ENCODE measurements around the gene GCAT. TPM values are rescaled to one million over a fixed set of nuclear protein-coding genes. Genes with fewer than 3 reads are reported as not detected.

GCAT gene
- total and polyA plus RNA-seq, 4 donors, result 20.7 to 32.6 (median 29.8) TPM

DNA sequence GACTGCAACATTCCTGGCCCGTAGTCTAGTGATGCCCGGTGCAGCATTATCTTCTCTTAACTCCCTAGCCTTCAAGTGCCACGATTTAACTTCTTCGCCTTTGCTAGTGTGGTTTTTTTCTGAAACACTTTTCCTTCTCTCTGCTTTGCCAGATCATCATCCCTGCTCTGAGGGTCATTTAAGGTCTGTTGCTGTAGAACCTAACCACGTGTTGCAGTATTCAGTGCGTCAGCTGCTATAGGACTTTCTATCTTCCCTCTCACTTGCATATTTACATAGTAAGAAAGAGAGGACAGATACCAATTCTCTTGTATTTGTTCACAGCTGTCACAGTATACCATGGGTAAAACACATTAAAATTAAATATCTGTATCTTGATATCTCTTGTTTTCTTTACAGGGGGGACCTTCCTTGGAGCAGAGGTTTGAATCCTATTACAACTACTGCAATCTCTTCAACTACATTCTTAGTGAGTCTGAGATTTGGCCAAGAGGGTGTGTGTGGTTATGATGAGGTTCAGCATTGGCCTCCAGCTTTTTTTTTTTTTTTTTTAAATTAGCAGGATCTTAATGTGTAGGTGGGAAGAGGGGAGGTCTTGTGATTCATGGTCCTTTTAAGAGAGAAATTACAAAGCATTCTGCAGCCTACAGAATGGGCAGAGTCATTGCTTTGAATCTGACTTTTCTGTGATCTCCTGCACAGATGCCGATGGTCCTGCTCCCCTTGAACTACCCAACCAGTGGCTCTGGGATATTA, 55.0 kb downstream of the GCAT start:
- Histone ChIP-seq H3K27me3 (ENCODE audit: control insufficient read depth in 4 of 4, insufficient read depth in 4 of 4, low read length in 3 of 4) (no peaks in the 10 kb centered on the region), H3K4me3 (ENCODE audit: low read depth in 1 of 3, low read length in 3 of 3) (no peak overlapping the region), H3K27ac (ENCODE audit: low read depth in 1 of 2, low read length in 2 of 2) (no peak overlapping the region), H3K9ac (ENCODE audit: low read depth in 1 of 2, low read length in 2 of 2) (no peak overlapping the region), H3K9me3 (ENCODE audit: control insufficient read depth in 4 of 4, low read length in 3 of 4) (no peaks in the 10 kb centered on the region), H3K4me1 (ENCODE audit: control insufficient read depth in 4 of 4, insufficient read depth in 4 of 4, low read length in 3 of 4) (peaks cover 7 to 45% (median 41%) of the 10 kb centered on the region in 4 donors), H3K36me3 (ENCODE audit: control insufficient read depth in 4 of 4, insufficient read depth in 3 of 4, low read depth in 1 of 4, low read length in 3 of 4) (peaks cover 6 to 57% (median 36%) of the 10 kb centered on the region in 4 donors)
- WGBS, result 58% methylated on average over 7 of the region's 7 CpGs
- no peak for DNase-seq (ENCODE audit: low spot score)
- TF ChIP-seq, protein P1, sequence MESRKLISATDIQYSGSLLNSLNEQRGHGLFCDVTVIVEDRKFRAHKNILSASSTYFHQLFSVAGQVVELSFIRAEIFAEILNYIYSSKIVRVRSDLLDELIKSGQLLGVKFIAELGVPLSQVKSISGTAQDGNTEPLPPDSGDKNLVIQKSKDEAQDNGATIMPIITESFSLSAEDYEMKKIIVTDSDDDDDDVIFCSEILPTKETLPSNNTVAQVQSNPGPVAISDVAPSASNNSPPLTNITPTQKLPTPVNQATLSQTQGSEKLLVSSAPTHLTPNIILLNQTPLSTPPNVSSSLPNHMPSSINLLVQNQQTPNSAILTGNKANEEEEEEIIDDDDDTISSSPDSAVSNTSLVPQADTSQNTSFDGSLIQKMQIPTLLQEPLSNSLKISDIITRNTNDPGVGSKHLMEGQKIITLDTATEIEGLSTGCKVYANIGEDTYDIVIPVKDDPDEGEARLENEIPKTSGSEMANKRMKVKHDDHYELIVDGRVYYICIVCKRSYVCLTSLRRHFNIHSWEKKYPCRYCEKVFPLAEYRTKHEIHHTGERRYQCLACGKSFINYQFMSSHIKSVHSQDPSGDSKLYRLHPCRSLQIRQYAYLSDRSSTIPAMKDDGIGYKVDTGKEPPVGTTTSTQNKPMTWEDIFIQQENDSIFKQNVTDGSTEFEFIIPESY (IDR thresholded peaks at IDR 0.05), result no peak
- peak in 1 of 2 donors; percentile 9 for TF ChIP-seq HNF4A (conservative IDR thresholded peaks at IDR 0.05)
- TF ChIP-seq SP1 (IDR thresholded peaks at IDR 0.05), result no peak
- TF ChIP-seq, protein P2, sequence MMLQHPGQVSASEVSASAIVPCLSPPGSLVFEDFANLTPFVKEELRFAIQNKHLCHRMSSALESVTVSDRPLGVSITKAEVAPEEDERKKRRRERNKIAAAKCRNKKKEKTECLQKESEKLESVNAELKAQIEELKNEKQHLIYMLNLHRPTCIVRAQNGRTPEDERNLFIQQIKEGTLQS (IDR thresholded peaks at IDR 0.05), result no peak
- TF ChIP-seq EGR1 (IDR thresholded peaks at IDR 0.05; ENCODE audit: low read depth in 2 of 2), result no peak
- no peak for TF ChIP-seq JUND (IDR thresholded peaks at IDR 0.05)
- TF ChIP-seq RXRA (IDR thresholded peaks at IDR 0.05), result peak; percentile 16 to 24

DNA sequence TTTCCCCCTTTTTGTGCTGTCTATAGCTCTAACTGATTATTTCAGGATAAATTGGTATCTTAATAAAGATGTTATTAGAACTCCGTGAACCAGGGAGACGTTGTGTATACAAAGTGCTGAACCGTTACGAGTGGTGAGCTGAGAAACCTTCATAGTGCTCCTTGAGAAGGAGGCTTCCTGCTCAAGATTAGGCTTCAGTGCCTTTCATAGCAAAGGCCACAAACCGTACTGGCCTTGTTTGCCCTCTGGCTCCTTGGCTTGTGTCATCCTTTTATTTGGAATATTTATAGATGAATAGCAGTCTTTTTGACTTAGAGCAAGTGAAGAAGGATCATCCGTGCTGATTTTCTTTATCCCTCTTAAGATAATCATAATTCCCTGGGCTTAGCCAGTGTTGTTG, 57.8 kb downstream of the GCAT start:
- H3K27me3 ChIP-seq (ENCODE audit: control insufficient read depth in 4 of 4, insufficient read depth in 4 of 4, low read length in 3 of 4), result no peaks in the 10 kb centered on the region

More for the DNA sequence above, 57.8 kb downstream of the GCAT start:
- Histone ChIP-seq H3K9me3 (ENCODE audit: control insufficient read depth in 4 of 4, low read length in 3 of 4) (no peaks in the 10 kb centered on the region), H3K4me1 (ENCODE audit: control insufficient read depth in 4 of 4, insufficient read depth in 4 of 4, low read length in 3 of 4) (peaks cover 7 to 37% (median 37%) of the 10 kb centered on the region in 4 donors), H3K27ac (ENCODE audit: low read depth in 1 of 2, low read length in 2 of 2) (no peak overlapping the region), H3K9ac (ENCODE audit: low read depth in 1 of 2, low read length in 2 of 2) (no peak overlapping the region), H3K36me3 (ENCODE audit: control insufficient read depth in 4 of 4, insufficient read depth in 3 of 4, low read depth in 1 of 4, low read length in 3 of 4) (peaks cover 10 to 56% (median 39%) of the 10 kb centered on the region in 4 donors), H3K4me3 (ENCODE audit: low read depth in 1 of 3, low read length in 3 of 3) (no peak overlapping the region)
- no peak for DNase-seq (ENCODE audit: low spot score)
- TF ChIP-seq HNF4A (conservative IDR thresholded peaks at IDR 0.05) (no peak), SP1 (IDR thresholded peaks at IDR 0.05) (no peak), NR2F2 (IDR thresholded peaks at IDR 0.05) (no peak), YY1 (IDR thresholded peaks at IDR 0.05) (no peak), FOXA1 (IDR thresholded peaks at IDR 0.05) (no peak), HNF4G (IDR thresholded peaks at IDR 0.05) (no peak), EGR1 (IDR thresholded peaks at IDR 0.05; ENCODE audit: low read depth in 2 of 2) (no peak)
- TF ChIP-seq, protein P3, sequence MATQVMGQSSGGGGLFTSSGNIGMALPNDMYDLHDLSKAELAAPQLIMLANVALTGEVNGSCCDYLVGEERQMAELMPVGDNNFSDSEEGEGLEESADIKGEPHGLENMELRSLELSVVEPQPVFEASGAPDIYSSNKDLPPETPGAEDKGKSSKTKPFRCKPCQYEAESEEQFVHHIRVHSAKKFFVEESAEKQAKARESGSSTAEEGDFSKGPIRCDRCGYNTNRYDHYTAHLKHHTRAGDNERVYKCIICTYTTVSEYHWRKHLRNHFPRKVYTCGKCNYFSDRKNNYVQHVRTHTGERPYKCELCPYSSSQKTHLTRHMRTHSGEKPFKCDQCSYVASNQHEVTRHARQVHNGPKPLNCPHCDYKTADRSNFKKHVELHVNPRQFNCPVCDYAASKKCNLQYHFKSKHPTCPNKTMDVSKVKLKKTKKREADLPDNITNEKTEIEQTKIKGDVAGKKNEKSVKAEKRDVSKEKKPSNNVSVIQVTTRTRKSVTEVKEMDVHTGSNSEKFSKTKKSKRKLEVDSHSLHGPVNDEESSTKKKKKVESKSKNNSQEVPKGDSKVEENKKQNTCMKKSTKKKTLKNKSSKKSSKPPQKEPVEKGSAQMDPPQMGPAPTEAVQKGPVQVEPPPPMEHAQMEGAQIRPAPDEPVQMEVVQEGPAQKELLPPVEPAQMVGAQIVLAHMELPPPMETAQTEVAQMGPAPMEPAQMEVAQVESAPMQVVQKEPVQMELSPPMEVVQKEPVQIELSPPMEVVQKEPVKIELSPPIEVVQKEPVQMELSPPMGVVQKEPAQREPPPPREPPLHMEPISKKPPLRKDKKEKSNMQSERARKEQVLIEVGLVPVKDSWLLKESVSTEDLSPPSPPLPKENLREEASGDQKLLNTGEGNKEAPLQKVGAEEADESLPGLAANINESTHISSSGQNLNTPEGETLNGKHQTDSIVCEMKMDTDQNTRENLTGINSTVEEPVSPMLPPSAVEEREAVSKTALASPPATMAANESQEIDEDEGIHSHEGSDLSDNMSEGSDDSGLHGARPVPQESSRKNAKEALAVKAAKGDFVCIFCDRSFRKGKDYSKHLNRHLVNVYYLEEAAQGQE (IDR thresholded peaks at IDR 0.05), result no peak
- TF ChIP-seq, protein P1 (IDR thresholded peaks at IDR 0.05), result no peak
- TF ChIP-seq, protein P4, sequence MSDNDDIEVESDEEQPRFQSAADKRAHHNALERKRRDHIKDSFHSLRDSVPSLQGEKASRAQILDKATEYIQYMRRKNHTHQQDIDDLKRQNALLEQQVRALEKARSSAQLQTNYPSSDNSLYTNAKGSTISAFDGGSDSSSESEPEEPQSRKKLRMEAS (IDR thresholded peaks at IDR 0.05), result no peak
- WGBS, result 85% methylated on average over 6 of the region's 6 CpGs

Small RNAs within 50 kb of the gene (small RNA-seq; reads per million reads assigned to genes)
- 0.42 reads per million, percentile 47 among the genes with 10 or more reads in this experiment for gene MIR659

Other genes starting within 250 kb of the GCAT start
- 10 to 100 TPM; 10.2 to 18.8 TPM for gene CDC42EP1, start 247.5 kb upstream of the GCAT start, total RNA-seq
- 10 to 100 TPM; 43.6 to 66.6 TPM for gene CDC42EP1, start 247.5 kb upstream of the GCAT start, polyA plus RNA-seq
- 1 to 10 TPM in 1 of 2 donors, under 1 TPM in 1; 0.33 to 3.4 TPM for gene LGALS2, start 227.8 kb upstream of the GCAT start, total RNA-seq
- gene LGALS2, start 227.8 kb upstream of the GCAT start, polyA plus RNA-seq, result 1 to 10 TPM in 1 of 2 donors, under 1 TPM in 1; 0.81 to 2.3 TPM
- 10 to 100 TPM; 17.4 to 26.4 TPM for gene GGA1, start 199.1 kb upstream of the GCAT start, total RNA-seq
- gene GGA1, start 199.1 kb upstream of the GCAT start, polyA plus RNA-seq, result 10 to 100 TPM; 15.1 to 18.2 TPM
- gene SH3BP1, start 168.3 kb upstream of the GCAT start, total RNA-seq, result 1 to 10 TPM; 3.8 to 8.2 TPM
- 1 to 10 TPM in 1 of 2 donors, under 1 TPM in 1; 0.24 to 1.7 TPM for gene SH3BP1, start 168.3 kb upstream of the GCAT start, polyA plus RNA-seq
- 10 to 100 TPM; 23.4 to 32.4 TPM for gene PDXP, start 149.2 kb upstream of the GCAT start, total RNA-seq
- gene PDXP, start 149.2 kb upstream of the GCAT start, polyA plus RNA-seq, result 10 to 100 TPM; 24.7 to 42.2 TPM
- gene LGALS1, start 132.3 kb upstream of the GCAT start, total RNA-seq, result 10 to 100 TPM; 35.6 to 74.9 TPM
- gene LGALS1, start 132.3 kb upstream of the GCAT start, polyA plus RNA-seq, result 100 to 1,000 TPM; 108 to 138 TPM
- gene NOL12, start 121.6 kb upstream of the GCAT start, total RNA-seq, result 10 to 100 TPM; 11.3 to 16.5 TPM
- gene NOL12, start 121.6 kb upstream of the GCAT start, polyA plus RNA-seq, result 10 to 100 TPM in 1 of 2 donors, 1 to 10 TPM in 1; 6.9 to 11.6 TPM
- 10 to 100 TPM; 24.8 to 41.1 TPM for gene TRIOBP, start 110.9 kb upstream of the GCAT start, total RNA-seq
- gene TRIOBP, start 110.9 kb upstream of the GCAT start, polyA plus RNA-seq, result 10 to 100 TPM in 1 of 2 donors, 1 to 10 TPM in 1; 4.8 to 18.3 TPM
- gene GALR3, start 15.4 kb downstream of the GCAT start, total RNA-seq, result not detected
- not detected for gene GALR3, start 15.4 kb downstream of the GCAT start, polyA plus RNA-seq
- gene ANKRD54, start 36.4 kb downstream of the GCAT start, total RNA-seq, result 10 to 100 TPM; 13.7 to 25.5 TPM
- 10 to 100 TPM; 10.7 to 11.3 TPM for gene ANKRD54, start 36.4 kb downstream of the GCAT start, polyA plus RNA-seq
- gene EIF3L, start 41.5 kb downstream of the GCAT start, total RNA-seq, result 100 to 1,000 TPM; 103 to 217 TPM
- gene EIF3L, start 41.5 kb downstream of the GCAT start, polyA plus RNA-seq, result 100 to 1,000 TPM; 104 to 117 TPM
- gene MICALL1, start 98.4 kb downstream of the GCAT start, total RNA-seq, result 1 to 10 TPM; 2.7 to 9.3 TPM
- gene MICALL1, start 98.4 kb downstream of the GCAT start, polyA plus RNA-seq, result 1 to 10 TPM; 2.0 to 5.5 TPM
- not detected for gene C22orf23, start 145.7 kb downstream of the GCAT start, total RNA-seq
- gene C22orf23, start 145.7 kb downstream of the GCAT start, polyA plus RNA-seq, result under 1 TPM in 1 of 2 donors, not detected in 1; 0.02 TPM
- gene POLR2F, start 145.8 kb downstream of the GCAT start, total RNA-seq, result 10 to 100 TPM; 21.4 to 27.9 TPM
- 100 to 1,000 TPM in 1 of 2 donors, 10 to 100 TPM in 1; 84.7 to 152 TPM for gene POLR2F, start 145.8 kb downstream of the GCAT start, polyA plus RNA-seq
- gene SOX10, start 176.6 kb downstream of the GCAT start, total RNA-seq, result under 1 TPM; 0.05 to 0.08 TPM
- under 1 TPM; 0.06 to 0.29 TPM for gene SOX10, start 176.6 kb downstream of the GCAT start, polyA plus RNA-seq
- gene PICK1, start 249.5 kb downstream of the GCAT start, total RNA-seq, result 10 to 100 TPM in 1 of 2 donors, 1 to 10 TPM in 1; 5.8 to 25.8 TPM
- gene PICK1, start 249.5 kb downstream of the GCAT start, polyA plus RNA-seq, result 10 to 100 TPM; 10.3 to 15.9 TPM